ENCODE measurements around the gene SSTR1.

Gene SSTR1

DNA sequence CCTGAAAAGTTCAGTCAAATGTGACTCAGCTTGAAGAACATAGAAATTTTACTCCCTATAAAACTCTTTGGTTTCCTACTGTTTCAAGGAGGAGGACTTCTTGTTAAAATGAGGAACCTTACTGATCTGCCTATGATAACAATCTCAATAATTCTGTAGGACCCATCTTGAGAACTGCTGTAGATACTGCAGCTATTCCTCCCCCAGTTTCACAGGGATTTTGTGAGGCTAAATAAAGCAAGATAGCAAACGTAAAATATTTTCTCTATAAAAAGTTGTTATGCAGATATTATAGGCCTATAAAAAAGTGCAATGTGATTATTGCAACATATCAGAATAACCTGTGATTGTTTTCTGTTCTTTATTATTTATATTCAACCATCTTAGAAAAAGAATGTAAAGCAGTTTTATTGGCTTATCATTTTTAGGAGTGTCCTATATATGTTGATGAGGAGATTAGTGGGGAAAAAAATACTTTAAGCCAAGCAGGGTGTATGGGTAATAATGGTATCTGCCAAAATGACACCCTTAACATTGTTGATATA lies 36.1 kb downstream of the SSTR1 start:
- no peak for DNase-seq

DNA sequence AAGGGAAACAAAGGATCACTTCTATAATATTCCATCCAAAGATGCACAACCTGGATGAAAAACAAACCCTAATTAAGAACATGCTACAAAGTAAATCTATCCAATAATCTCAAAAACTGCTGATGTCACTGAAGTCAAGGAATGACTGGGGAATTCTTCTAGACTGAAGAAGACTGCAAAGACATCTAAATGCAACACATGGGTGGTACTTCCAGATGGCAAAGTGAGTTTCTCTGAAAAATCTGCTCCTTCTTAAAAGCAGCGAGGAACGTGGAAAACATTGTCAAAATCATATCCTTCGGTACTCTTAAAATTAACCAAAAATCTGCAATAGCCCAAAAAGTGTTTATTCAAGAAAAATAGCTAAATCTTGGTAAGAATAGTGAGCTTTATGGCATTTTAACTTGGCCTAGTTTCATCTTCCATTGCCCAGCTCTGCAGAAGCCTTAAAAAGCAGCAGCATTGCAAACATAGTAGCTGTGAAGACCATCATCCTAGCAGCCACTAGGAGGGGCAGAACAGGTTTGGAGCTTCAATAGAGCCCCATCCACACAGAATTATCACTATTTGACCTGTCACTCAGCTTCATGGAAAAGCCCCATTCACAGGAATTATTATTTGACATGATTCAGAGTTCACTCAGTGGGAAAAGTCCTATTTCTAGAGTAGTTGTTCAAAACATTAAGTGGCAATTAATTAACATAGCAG lies 40.8 kb downstream of the SSTR1 start:
- no peak for DNase-seq

DNA sequence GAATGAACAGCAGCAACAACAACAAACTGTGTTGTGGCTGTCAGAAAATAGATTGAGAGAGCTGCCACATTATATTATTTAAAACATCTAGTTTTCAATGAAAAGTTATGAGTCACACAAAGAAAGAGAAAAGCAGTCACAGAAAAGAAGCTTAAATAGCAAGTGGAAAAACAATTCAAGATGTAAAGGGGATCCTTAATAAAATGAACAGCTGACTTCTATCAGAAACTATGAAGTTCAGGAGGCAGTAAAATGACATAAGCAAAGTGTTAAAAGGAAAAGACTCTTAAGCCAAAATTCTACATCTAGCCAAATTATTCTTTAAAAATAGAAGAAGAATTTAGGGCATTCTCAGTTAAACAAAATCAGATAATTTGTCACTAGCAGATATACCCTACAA lies 42.6 kb downstream of the SSTR1 start:
- no peak for DNase-seq

DNA sequence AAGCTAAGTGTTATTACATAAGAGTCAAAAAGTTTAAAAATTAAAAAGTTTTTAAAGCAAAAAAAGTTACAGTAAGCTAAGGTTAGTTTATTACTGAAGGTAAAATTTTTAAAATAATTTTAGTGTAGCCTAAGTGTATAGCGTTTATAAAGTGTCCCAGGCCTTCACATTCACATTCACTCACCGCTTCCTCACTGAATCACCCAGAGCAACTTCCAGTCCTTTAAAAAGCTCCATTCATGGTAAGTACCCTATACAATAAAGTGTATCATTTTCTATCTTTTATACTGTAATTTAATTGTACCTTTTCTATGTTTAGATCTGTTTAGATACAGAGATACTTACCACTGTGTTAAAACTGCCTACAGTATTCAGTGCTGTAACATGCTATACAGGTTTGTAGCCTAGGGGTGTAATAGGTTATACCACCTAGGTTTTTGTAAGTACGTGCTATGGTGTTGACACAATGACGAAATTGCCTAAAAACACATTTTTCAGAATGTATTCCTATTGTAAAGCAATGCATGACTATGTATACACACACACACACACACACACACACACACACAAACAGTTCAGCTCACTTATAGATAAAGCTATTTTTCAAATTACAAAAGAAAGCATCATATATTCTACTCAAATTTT lies 44.5 kb downstream of the SSTR1 start:
- DNase-seq = no peak

DNA sequence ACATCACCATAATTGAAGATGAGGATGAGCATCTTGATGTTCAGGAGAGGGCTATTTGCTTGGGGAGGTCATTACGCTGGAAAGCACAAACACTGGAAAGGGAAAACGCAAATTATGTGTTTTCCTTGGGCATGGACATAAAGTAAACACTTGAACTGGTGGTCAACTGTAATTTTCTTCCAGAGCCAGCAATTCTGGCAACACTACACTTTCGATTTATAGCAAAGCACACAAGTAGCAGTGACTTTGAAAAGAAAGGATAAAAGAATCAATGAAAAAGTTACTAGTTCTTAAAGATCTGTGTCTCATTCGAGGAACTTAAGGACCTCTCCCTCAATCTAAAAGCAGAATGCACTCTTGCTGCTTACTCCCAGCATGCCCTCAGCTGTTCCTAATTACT lies 46.0 kb downstream of the SSTR1 start:
- DNase-seq = no peak

DNA sequence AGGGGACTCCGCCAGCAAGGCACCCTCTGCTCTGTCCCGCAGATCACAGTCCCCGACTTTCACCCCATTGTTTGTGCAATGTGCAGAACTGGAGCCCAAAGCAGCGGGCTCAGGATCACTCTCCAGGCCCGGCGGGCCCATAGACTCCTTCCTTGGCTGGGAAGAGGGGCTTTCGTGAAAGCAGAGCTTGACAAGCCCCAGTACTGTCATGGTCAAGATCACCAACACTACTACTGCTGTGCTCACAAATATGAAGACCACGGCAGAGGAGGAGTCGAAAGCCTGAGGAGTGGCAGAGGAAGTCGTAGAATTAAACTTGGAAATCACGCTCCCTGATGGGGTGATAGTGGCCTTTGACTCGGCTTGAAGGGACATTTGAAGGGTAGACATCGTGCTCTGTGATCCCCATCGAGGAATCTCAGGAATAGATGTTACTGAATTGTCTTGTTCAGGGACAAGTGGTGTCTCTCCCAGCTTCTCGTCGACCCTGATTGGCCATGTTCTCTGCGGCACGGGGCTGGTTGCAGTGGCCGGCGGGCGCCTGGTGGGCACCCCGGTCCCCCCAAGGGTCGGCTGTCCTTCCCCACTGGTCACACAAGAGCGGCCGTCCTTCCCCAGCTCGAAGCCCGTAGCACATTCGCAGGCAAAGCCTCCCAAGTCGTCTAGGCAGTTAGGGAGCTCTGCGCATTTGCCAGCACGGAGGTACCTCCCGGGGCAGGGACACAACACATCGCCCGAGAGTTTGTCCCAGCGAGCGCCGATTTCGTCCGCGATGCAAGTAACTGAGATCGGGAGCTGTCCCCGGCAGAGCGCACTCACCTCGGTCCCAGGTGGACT lies 47.1 kb downstream of the SSTR1 start:
- DNase-seq = no peak

DNA sequence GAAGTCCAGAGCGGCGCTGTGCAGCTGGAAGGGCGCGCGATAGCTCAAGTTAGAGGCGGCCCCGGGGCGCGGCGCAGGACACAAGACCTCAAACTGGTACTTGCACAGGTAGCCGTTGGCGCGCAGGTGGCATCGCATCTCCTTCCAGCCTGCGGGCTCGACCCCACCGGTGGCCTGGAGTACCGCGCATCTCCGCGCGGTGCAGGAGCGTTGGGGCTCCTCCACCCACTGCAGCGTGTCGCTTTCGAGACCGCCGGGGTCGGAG lies 47.6 kb downstream of the SSTR1 start:
- DNase-seq = peak; percentile 30

DNA sequence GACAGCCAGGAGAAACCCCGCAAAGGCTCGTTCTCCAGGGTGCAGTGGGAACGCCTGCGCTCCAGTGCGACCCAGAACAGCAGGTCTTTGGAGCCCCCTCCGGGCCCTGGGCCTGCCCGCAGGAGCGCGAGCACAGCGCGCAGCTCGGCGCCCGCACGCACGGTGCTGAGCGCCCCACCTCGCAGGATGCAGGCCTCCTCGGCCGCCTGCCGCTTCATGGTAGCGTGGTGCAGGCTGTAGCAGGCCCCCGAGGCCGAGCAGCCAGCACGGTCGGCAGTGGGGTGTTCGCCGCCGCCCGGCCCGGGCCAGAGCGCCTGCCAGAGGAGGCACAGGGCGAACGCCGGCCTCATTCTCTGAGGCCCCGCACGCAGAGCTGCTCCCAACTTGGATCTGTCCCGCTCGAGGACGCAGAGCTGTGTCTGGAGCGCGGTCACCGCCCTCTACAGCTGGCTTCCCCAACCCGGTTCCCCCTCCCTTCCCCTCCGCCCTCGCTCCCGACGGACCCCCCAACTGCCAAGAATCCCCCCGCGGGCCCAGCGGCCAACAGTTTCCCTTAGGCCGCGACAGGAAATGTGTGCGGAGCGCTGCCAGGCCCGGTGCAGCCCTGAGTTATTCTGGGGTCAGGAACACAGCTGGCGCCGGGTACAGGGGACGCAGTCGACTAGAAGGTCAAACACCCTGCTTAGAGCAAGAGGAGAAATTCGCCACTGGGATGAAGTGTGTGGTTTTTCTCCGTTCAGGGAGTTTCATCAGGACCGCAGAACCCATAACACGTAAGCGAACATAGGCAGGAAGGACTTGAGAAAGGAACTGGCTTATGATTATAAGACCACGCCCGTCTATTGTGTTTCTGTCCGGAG lies 48.2 kb downstream of the SSTR1 start, which contains the start of gene CLEC14A:
TSS of gene CLEC14A (minus strand) at position 421 of the 860 bp plus-strand sequence. CDS start at position 350, 71 bp downstream.
- DNase-seq = peak; percentile 81

DNA sequence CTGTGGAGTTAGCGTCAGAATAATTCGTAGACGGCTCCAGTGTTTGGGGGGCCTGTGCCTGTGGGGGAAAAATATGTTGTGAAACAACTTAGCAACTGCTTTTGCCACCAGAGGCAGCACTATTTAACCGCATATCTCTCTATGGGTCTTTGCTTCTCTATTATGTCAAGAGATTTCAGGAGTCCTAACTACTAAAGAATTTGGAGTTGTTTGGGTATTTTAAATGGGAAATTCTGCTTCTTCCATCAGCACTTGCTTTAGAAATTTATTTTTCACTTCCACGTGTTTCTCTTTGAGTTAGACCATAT lies 48.8 kb downstream of the SSTR1 start:
- DNase-seq = peak; percentile 78

DNA sequence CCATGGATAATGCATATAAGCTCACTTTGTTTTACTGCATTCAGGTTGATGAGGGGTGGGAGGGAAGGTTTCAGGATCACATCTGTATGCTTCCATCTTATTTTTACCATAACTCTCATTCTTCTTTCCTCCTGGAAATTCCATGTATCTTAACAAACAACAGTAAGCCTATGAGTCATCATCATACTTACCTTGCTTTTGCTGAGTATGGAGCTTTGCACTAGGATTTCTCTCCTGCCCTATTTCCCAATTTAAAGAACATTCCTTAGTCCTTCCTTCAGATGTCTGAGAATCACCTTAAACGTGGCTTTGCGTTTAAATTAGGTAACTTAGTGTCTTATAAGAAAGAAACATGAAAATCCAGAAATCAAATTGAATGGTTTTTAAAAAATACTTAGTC lies 49.8 kb downstream of the SSTR1 start:
- DNase-seq = no peak

DNA sequence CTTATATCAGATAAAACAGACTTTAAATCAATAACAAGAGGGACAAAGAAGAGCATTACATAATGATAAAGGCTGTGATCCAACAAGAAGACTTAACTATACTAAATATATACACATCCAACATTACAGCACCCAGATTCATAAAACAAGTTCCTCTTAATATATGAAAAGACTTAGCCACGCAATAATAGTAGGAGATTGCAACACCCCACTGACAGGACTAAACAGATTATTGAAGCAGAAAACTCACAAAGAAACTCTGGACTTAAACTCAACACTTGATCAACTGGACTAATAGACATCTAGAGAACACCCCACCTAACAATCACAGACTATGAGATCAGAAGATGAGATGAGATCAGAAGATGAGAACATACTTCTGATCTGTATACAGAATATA lies 53.9 kb downstream of the SSTR1 start:
- no peak for DNase-seq
